Central memory CD4-positive, alpha-beta T cell (primary cell): ENCODE data around the gene HTR4.

Experiments used
- DNase-seq: peaks from one replicate; pipeline ENCODE4 v3.0.0; 2022

HTR4 gene

DNA sequence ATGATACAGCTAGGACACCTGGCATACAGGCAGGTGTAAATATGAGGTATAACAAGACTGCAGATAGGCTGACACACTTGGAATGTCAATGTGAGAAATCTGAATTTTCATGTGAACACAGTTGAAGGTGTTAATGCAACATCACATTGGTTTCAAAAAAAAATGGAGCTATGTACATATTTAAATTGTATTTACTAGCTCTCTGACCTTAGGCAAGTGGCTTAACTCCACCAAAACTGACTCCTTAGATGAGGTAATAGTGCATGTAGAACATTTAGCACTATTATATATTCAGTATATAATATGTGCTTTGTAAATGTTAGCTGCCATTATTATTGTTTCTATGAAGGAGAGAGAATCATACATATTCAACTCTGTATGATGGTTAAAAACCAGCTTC, 48.0 kb downstream of the HTR4 start:
- no peak for DNase-seq

DNA sequence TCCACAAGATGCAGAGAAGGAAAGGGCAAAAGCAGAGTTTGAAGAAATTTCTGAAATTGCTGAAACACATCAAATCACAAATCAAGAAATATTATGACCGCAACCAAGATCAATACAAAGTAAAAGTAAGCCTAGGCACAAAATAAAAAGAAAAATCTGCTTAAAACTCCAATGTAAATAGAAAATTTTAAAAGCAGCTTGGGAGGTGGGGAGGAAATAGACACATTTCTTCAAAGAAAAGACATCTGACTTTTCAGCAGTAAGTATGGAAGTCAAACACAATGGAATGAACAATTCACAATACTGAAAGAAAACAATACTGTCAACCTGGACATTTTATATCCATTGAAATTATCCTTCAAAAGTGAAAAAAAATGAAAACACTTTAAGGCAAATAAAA, 55.1 kb downstream of the HTR4 start:
- DNase-seq = no peak

GRCh38 chr5:148595697-148596096, 58.6 kb downstream of the HTR4 start:
- no peak for DNase-seq

- no peak for DNase-seq
Measured at GRCh38 chr5:148586796-148587195, 67.5 kb downstream of the HTR4 start.

DNA sequence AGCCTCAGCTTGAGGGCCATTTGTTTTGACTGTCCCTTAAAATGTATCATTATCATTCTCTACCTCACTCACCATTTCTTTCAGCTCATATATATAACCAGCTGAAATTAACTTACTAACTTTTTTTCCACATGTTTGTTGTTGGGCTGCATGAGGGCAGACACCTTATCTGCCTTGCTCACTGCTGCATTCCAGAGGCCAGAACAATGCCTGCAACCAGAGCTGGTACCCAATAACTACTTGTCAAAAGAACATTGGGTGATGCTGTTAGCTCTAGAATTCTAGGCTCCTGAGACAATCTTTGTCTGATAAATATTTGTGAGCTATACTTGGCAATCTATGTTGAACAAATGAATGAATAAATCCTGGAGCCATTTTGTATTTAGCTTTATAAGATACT, 68.3 kb downstream of the HTR4 start:
- no peak for DNase-seq

- DNase-seq = no peak
Measured at GRCh38 chr5:148584103-148584502, 70.2 kb downstream of the HTR4 start.

DNA sequence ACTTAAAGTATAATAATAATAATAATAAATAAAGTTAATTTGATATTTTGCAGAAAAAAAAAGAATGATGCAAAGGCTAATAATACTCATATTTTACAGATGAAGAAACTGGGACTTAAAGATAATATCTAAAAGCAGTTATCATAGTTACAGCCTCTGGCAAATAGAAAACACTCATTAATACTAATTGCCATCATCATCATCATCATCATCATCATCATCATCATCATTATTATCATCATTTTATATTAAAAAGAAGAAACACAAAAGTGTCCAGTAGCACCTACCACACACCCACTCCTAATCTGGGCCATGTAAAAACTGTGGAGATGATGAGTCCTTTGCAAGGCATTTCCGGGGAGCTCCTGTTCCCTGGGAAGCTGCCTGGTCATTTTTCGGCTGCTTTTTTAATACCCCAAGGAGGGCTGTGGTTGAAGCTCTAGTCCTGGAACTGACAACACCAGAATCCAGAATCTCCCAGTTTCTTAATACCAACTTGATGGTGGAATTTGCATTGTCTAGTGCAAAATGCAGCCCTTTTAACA, 70.8 kb downstream of the HTR4 start:
- no peak for DNase-seq

- DNase-seq = no peak
Measured at GRCh38 chr5:148574167-148574566, 80.2 kb downstream of the HTR4 start.

- no peak for DNase-seq
Measured at GRCh38 chr5:148573374-148573773, 81.0 kb downstream of the HTR4 start.

- DNase-seq = no peak
Measured at GRCh38 chr5:148569948-148570347, 84.4 kb downstream of the HTR4 start.

GRCh38 chr5:148565148-148565547, 89.2 kb downstream of the HTR4 start:
- no peak for DNase-seq

GRCh38 chr5:148563021-148563420, 91.3 kb downstream of the HTR4 start:
- no peak for DNase-seq

GRCh38 chr5:148561801-148562311, 92.5 kb downstream of the HTR4 start:
- no peak for DNase-seq

GRCh38 chr5:148559461-148559860, 94.9 kb downstream of the HTR4 start:
- DNase-seq = no peak

- no peak for DNase-seq
Measured at GRCh38 chr5:148558892-148559291, 95.4 kb downstream of the HTR4 start.

DNA sequence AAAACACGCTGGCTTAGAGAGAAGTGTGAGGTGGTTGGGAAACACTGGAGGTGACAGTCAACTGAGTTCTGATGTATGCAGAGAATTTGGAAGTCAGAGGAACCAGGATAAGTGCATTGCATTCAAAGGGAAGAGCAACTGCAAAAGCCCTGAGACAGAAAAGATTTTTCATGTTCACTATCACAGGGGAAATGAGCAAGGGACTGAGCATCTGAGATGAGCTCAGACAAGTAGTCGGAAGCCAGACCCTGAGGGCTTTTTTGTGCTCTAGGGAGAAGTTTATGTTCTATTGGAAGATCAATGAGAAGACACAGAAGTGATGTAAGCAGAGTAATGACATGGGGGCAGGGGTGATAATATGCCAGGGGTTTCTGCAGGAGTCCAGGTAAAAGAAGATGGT, 97.5 kb downstream of the HTR4 start:
- no peak for DNase-seq

GRCh38 chr5:148554621-148555020, 99.7 kb downstream of the HTR4 start:
- no peak for DNase-seq

GRCh38 chr5:148543727-148544126, 110.6 kb downstream of the HTR4 start:
- no peak for DNase-seq

- no peak for DNase-seq
Measured at GRCh38 chr5:148542812-148543211, 111.5 kb downstream of the HTR4 start.

DNA sequence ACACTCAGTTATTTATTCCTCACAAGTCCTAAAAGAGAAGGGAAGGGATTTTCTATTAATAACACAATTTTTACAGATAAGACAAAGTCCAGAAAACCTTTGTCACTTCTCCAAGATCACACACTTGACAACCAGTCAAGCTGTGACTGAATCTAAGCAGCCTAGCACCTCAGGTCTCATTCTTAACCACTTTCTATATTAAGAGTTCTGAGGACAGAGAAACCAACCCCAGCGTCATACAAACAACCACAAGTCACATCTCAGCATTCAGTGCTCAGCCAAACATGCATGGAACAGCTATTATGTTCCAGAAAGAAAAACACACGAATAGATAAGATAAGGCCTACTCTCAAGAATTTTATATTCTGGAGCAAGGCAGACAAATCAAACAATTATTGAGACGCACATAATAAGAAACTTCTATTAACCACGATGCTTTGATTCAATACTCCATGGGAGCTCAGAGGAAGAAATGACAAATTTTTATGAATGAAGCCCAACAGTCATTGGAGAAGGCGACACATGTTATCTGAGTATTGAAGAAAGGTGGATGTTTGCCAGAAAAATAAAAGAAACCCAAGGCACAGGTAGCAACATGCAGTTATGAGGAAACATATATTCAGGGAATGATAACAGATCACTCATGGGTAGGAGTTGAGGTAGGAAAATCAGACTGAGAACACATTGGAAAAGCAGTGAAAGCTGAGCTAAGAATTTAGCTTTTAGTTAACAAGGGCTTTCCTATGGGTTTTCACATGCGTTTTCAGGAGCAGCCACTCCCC, 113.1 kb downstream of the HTR4 start:
- DNase-seq = no peak

GRCh38 chr5:148540647-148541046, 113.7 kb downstream of the HTR4 start:
- DNase-seq = no peak

GRCh38 chr5:148539851-148540250, 114.5 kb downstream of the HTR4 start:
- DNase-seq = no peak

DNA sequence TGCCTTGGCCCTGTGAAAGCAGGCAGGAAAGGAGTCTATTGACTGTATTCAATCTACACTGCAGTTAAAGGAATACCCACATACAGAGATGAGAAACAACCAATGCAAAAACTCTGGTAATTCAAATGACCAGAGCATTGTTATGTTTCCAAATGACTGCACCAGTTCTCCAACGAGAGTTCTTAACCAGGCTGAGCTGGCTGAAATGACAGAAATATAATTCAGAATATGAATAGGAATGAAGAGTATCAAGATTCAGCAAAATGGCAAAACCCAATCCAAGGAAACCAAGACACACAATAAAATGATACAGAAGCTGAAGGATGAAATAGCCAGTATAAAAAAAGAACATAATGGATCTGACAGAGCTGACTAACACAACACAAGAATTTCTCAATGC, 119.1 kb downstream of the HTR4 start:
- DNase-seq = no peak

GRCh38 chr5:148532969-148533670, 121.2 kb downstream of the HTR4 start:
- no peak for DNase-seq
